ENCODE data around the gene TMEM106C.

DNA sequence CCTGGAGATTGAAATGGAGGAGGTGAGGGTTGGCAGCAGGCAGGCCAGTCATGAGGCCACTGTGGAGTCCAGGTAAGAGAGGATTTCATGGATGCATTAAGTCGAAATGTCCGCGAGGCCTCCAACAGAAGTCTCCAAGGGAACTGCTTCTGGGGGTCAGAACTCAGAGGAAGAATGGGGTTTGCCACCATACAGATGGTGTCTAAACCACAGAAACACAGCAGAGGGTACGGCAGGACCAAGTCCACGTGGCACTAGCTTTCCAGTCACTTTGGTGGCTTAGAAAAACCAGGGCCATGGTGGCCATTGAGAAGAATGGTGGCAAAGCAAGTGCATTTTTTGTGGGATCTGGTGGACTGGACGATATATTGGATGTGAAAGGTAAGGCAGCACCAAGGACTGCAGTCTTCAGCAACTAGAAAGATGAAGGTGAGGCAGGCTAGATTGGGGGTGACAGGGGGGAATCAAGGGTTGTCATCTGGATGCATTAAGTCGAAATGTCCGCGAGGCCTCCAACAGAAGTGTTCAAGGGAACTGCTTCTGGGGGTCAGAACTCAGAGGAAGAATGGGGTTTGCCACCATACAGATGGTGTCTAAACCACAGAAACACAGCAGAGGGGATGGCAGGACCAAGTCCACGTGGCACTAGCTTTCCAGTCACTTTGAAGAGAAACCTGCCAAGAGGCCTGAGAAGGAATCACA, 22.5 kb upstream of the TMEM106C start:
- TF ChIP-seq CTCF (conservative IDR thresholded peaks at IDR 0.05; ENCODE audit: low read length) (no peak), EZH2phosphoT487 (IDR thresholded peaks at IDR 0.05; ENCODE audit: borderline replicate concordance) (no peak)
